Measurements from ENCODE around the gene SGMS1.

- TF ChIP-seq TAF1 (IDR thresholded peaks at IDR 0.05; ENCODE audit: low read depth, low read length) (no peak), POLR2A (IDR thresholded peaks at IDR 0.05; ENCODE audit: low read depth, low read length) (no peak), POU2F2 (IDR thresholded peaks at IDR 0.05; ENCODE audit: low read depth, low read length) (no peak)
Measured at GRCh38 chr10:50280049-50280841, 343.5 kb downstream of the SGMS1 start.

Data from GM12891 (cell line).